IMR-90 (cell line): ENCODE data around the gene BANP. TPM values are rescaled to one million over a fixed set of nuclear protein-coding genes. Genes with fewer than 3 reads are reported as not detected.
A peak's percentile ranks its signal among the peaks of the same experiment; 100 is the strongest.
"Not testable (repeated sequence)": the region's sequence is repeated elsewhere in the genome, so short reads cannot be mapped to it uniquely, and the experiment has no call there.

Source experiments
- ATAC-seq: fragments of 200-7000 bp; cut with Tn5 transposase; 2 replicates; pipeline ENCODE4 v1.9.1; 2020; ENCODE audit warnings: low read depth, mild to moderate bottlenecking, moderate library complexity
- BruUV-seq: library from RNA; stranded (reverse); fragments of 400-500 nt; replicated peaks from 2 replicates; lab custom pipeline; 2021; lab: Mats Ljungman, UMichigan
- CTCF ChIA-PET: fragments of 300-600 bp; formaldehyde crosslinking; extraction: SDS; loops from one replicate; lab custom pipeline; 2021; ENCODE audit warnings: antibody characterized with exemption; lab: Yijun Ruan, JAX
- POLR2A ChIA-PET: fragments of 300-600 bp; sonication (Branson Sonifier 250); formaldehyde crosslinking; loops from one replicate; lab custom pipeline; 2022; ENCODE audit warnings: antibody characterized with exemption; ENCODE audit not compliant: unreplicated experiment; lab: Charles Lee
- DNase-seq: peaks from one replicate; pipeline ENCODE4 v3.0.0; 2013
- H2AFZ ChIP-seq: replicated peaks from 2 replicates; pipeline ENCODE3; 2013; ENCODE audit warnings: low read length, mild to moderate bottlenecking; ENCODE audit not compliant: poor library complexity
- H2AK5ac ChIP-seq: 2 replicates; pipeline ENCODE4 v1.6.1; 2013; ENCODE audit warnings: low read depth, low read length, inconsistent platforms
- H2AK9ac ChIP-seq: replicated peaks from 2 replicates; pipeline ENCODE3; 2013; ENCODE audit warnings: mild to moderate bottlenecking, low read depth, low read length, moderate library complexity; ENCODE audit not compliant: poor library complexity
- H2BK120ac ChIP-seq: 2 replicates; pipeline ENCODE4 v1.6.1; 2013; ENCODE audit warnings: low read depth, low read length, inconsistent platforms
- H2BK15ac ChIP-seq: 3 replicates; pipeline ENCODE4 v1.6.1; 2013; ENCODE audit warnings: low read depth, low read length, inconsistent platforms
- H2BK20ac ChIP-seq: 2 replicates; pipeline ENCODE4 v1.6.1; 2013; ENCODE audit warnings: low read depth, mild to moderate bottlenecking, inconsistent platforms, low read length, moderate library complexity
- H2BK5ac ChIP-seq: 2 replicates; pipeline ENCODE4 v1.6.1; 2013; ENCODE audit warnings: mild to moderate bottlenecking, low read depth, low read length, inconsistent platforms; ENCODE audit not compliant: poor library complexity, severe bottlenecking
- H3K14ac ChIP-seq: replicated peaks from 2 replicates; pipeline ENCODE4 v1.6.1; 2013; ENCODE audit warnings: low read depth, low read length, inconsistent platforms
- H3K18ac ChIP-seq: 2 replicates; pipeline ENCODE4 v1.6.1; 2013; ENCODE audit warnings: low read depth, low read length, control low read depth
- H3K23ac ChIP-seq: 2 replicates; pipeline ENCODE4 v1.6.1; 2013; ENCODE audit warnings: low read depth, low read length, inconsistent platforms
- H3K27ac ChIP-seq: 2 replicates; pipeline ENCODE4 v1.5.1; 2013; ENCODE audit warnings: mild to moderate bottlenecking, control low read depth, low read length; ENCODE audit not compliant: insufficient read depth
- H3K27me3 ChIP-seq: 2 replicates; pipeline ENCODE4 v1.6.1; 2013; ENCODE audit warnings: low read length; ENCODE audit not compliant: control insufficient read depth, insufficient read depth
- H3K36me3 ChIP-seq: 2 replicates; pipeline ENCODE4 v1.6.1; 2013; ENCODE audit warnings: low read length, mixed read lengths; ENCODE audit not compliant: control insufficient read depth, insufficient read depth
- H3K4ac ChIP-seq: 2 replicates; pipeline ENCODE4 v1.6.1; 2013; ENCODE audit warnings: low read depth, low read length, inconsistent platforms
- H3K4me1 ChIP-seq: 2 replicates; pipeline ENCODE4 v1.6.1; 2013; ENCODE audit warnings: low read length, mixed read lengths; ENCODE audit not compliant: control insufficient read depth, insufficient read depth
- H3K4me2 ChIP-seq: 2 replicates; pipeline ENCODE4 v1.6.1; 2013; ENCODE audit warnings: low read depth, mild to moderate bottlenecking, control low read depth, low read length, moderate library complexity
- H3K4me3 ChIP-seq: 2 replicates; pipeline ENCODE4 v1.5.1; 2013; ENCODE audit warnings: low read depth, mild to moderate bottlenecking, control low read depth, low read length, moderate library complexity; ENCODE audit not compliant: insufficient read depth
- H3K56ac ChIP-seq: 2 replicates; pipeline ENCODE4 v1.6.1; 2013; ENCODE audit warnings: low read length, inconsistent platforms; ENCODE audit not compliant: insufficient read depth; ENCODE audit errors: extremely low read depth
- H3K79me1 ChIP-seq, 2 experiments: 2 replicates each; pipeline ENCODE4 v1.6.1; 2013; ENCODE audit warnings: low read length in 2 of 2, inconsistent platforms in 1 of 2, low read depth in 1 of 2
- H3K9ac ChIP-seq: 2 replicates; pipeline ENCODE4 v1.6.1; 2013; ENCODE audit warnings: low read depth, low read length, control low read depth
- H3K9me1 ChIP-seq: 2 replicates; pipeline ENCODE4 v1.6.1; 2013; ENCODE audit warnings: low read length, inconsistent platforms; ENCODE audit not compliant: insufficient read depth
- H3K9me3 ChIP-seq: 2 replicates; pipeline ENCODE4 v1.6.1; 2013; ENCODE audit warnings: low read length; ENCODE audit not compliant: control insufficient read depth, insufficient read depth
- H4K20me1 ChIP-seq: 2 replicates; pipeline ENCODE4 v1.6.1; 2013; ENCODE audit warnings: low read length, inconsistent platforms; ENCODE audit not compliant: insufficient read depth
- H4K5ac ChIP-seq: 2 replicates; pipeline ENCODE4 v1.6.1; 2013; ENCODE audit warnings: mild to moderate bottlenecking, low read depth, low read length, control low read depth
- H4K8ac ChIP-seq, 2 experiments: 2 replicates each; pipeline ENCODE4 v1.6.1; 2013; ENCODE audit warnings: low read depth in 2 of 2, low read length in 2 of 2, control low read depth in 1 of 2, inconsistent platforms in 1 of 2
- H4K91ac ChIP-seq: 2 replicates; pipeline ENCODE4 v1.6.1; 2013; ENCODE audit warnings: low read depth, low read length, inconsistent platforms; ENCODE audit not compliant: insufficient read depth
- WGBS, 2 experiments: methylation state at CpG; one replicate each; pipeline versions ENCODE4 v1.1.5 to v1.1.7; 2013; ENCODE audit warnings: missing lambda C conversion rate in 2 of 2; ENCODE audit not compliant: insufficient read length in 1 of 2; ENCODE audit errors: extremely low coverage in 2 of 2; 5-methylcytosine and 5-hydroxymethylcytosine counted together
- dilution Hi-C: fragments of 300-500 bp; cut with HindIII; formaldehyde crosslinking; loops from one replicate; pipeline ENCODE4 v1.14.3; 2018; ENCODE audit warnings: low sequenced_read_pairs; ENCODE audit not compliant: unreplicated experiment
- in situ Hi-C: fragments of 300-500 bp; cut with MboI; formaldehyde crosslinking; loops from 3 replicates; pipeline ENCODE4 v1.14.3; 2019; ENCODE audit warnings: low sequenced_read_pairs, inconsistent platforms, mixed read lengths
- intact Hi-C: fragments of 100-400 bp; cut with micrococcal nuclease; formaldehyde crosslinking; loops from 2 replicates; pipeline ENCODE4 v1.10.0; 2022
- polyA plus RNA-seq, 3 experiments: library from polyadenylated mRNA; depleted of rRNA; stranded (reverse); fragments of >200 nt; gene quantifications; 2 replicates each; pipeline ENCODE4 v1.2.3, GENCODE V29; 2012; ENCODE audit warnings: low replicate concordance in 1 of 3
- total RNA-seq: library from RNA; depleted of rRNA; stranded (reverse); fragments of >200 nt; gene quantifications from 2 replicates; pipeline ENCODE4 v1.2.3, GENCODE V29; 2012

Gene BANP
- total and polyA plus RNA-seq, 2 of the 4 experiments (the other 2 are of a cell fraction): 17.4 to 17.9 TPM

- dilution Hi-C loops, H3K27ac ChIP-seq, H4K8ac ChIP-seq, H2BK20ac ChIP-seq, DNase-seq, H4K91ac ChIP-seq, H4K5ac ChIP-seq, H2BK5ac ChIP-seq, H3K56ac ChIP-seq, H3K23ac ChIP-seq, H3K18ac ChIP-seq, H3K14ac ChIP-seq, H2AFZ ChIP-seq, H2BK15ac ChIP-seq, ATAC-seq, BruUV-seq, H4K20me1 ChIP-seq, H3K4ac ChIP-seq, in situ Hi-C loops, H3K36me3 ChIP-seq, H3K27me3 ChIP-seq, H3K4me2 ChIP-seq, H3K9me1 ChIP-seq, H3K9me3 ChIP-seq, H2AK9ac ChIP-seq, H3K4me1 ChIP-seq, H2BK120ac ChIP-seq, H3K9ac ChIP-seq, H3K4me3 ChIP-seq, POLR2A ChIA-PET: not testable (repeated sequence)
- Histone ChIP-seq H2AK5ac (peak overlapping the region; percentile 28; the same call in 1 of the 2 replicates), H3K79me1 (peaks cover 3 to 23% of the 10 kb centered on the region in 2 experiments; a peak in 3 of 4 replicates)
- CTCF ChIA-PET: interaction anchor here (0.6 kb wide), 1 partner anchor 66 kb away, joined by 3 read pairs; no protein-coding TSS in a partner anchor
- 100% methylated on average over 8 of the region's 26 CpGs; no CpG with 5 or more reads in 1 of the 2 experiments for WGBS, 2 experiments
- intact Hi-C loops: loop anchor here (10.0 kb wide), 1 partner anchor 363 kb away; the partner anchor contains the start of gene ZNF469
Observed at GRCh38 chr16:88021041-88021970, 70.1 kb downstream of the BANP start.
